H7 (cell line): ENCODE results near the gene RAB17. TPM values are rescaled to one million over a fixed set of nuclear protein-coding genes. Genes with fewer than 3 reads are reported as not detected.

Experiments
- DNase-seq: peaks from one replicate; pipeline ENCODE4 v3.0.0; 2012
- H3K27me3 ChIP-seq: 2 replicates; pipeline ENCODE4 v1.6.0; 2011; ENCODE audit warnings: mild to moderate bottlenecking, low read length; ENCODE audit not compliant: control insufficient read depth, insufficient read depth
- H3K36me3 ChIP-seq: replicated peaks from 2 replicates; pipeline ENCODE4 v1.5.1; 2011; ENCODE audit warnings: low read length; ENCODE audit not compliant: control insufficient read depth, insufficient read depth
- H3K4me3 ChIP-seq: 2 replicates; pipeline ENCODE4 v1.5.1; 2011; ENCODE audit warnings: low read depth, mild to moderate bottlenecking, control low read depth, low read length, moderate library complexity; ENCODE audit not compliant: insufficient read depth
- total RNA-seq: library from RNA; depleted of rRNA; stranded (reverse); fragments of >200 nt; shearing (Covaris generic); gene quantifications from 2 replicates; pipeline ENCODE4 v1.2.3, GENCODE V29; 2014

RAB17 gene
- total RNA-seq, 1 experiment from 2014 or later = 25.5 TPM

GRCh38 chr2:237538901-237539300 lies 51.6 kb downstream of the RAB17 start:
- Histone ChIP-seq H3K36me3 (no peaks in the 10 kb centered on the region), H3K27me3 (no peaks in the 10 kb centered on the region), H3K4me3 (no peak overlapping the region)
- DNase-seq = no peak

- no peak for DNase-seq
- H3K36me3 ChIP-seq = no peaks in the 10 kb centered on the region
- no peaks in the 10 kb centered on the region for H3K27me3 ChIP-seq
- H3K4me3 ChIP-seq = no peak overlapping the region
Measured at GRCh38 chr2:237538001-237538720, 52.4 kb downstream of the RAB17 start.

GRCh38 chr2:237536617-237537016 lies 53.9 kb downstream of the RAB17 start:
- no peak for DNase-seq
- Histone ChIP-seq H3K36me3 (no peaks in the 10 kb centered on the region), H3K27me3 (no peaks in the 10 kb centered on the region), H3K4me3 (no peak overlapping the region)

GRCh38 chr2:237536083-237536415 lies 54.5 kb downstream of the RAB17 start:
- H3K36me3 ChIP-seq = no peaks in the 10 kb centered on the region
- DNase-seq = no peak
- no peaks in the 10 kb centered on the region for H3K27me3 ChIP-seq
- no peak overlapping the region for H3K4me3 ChIP-seq

- no peak for DNase-seq
- Histone ChIP-seq H3K36me3 (no peaks in the 10 kb centered on the region), H3K4me3 (no peak overlapping the region), H3K27me3 (no peaks in the 10 kb centered on the region)
Measured at GRCh38 chr2:237535385-237536082, 55.0 kb downstream of the RAB17 start.

- no peaks in the 10 kb centered on the region for H3K27me3 ChIP-seq
- no peaks in the 10 kb centered on the region for H3K36me3 ChIP-seq
- no peak for DNase-seq
- H3K4me3 ChIP-seq = no peak overlapping the region
Measured at GRCh38 chr2:237534380-237534779, 56.2 kb downstream of the RAB17 start.

GRCh38 chr2:237533668-237534161 lies 56.8 kb downstream of the RAB17 start:
- H3K27me3 ChIP-seq = no peaks in the 10 kb centered on the region
- no peak for DNase-seq
- H3K4me3 ChIP-seq = no peak overlapping the region
- H3K36me3 ChIP-seq = no peaks in the 10 kb centered on the region

GRCh38 chr2:237532160-237532559 lies 58.4 kb downstream of the RAB17 start:
- no peak for DNase-seq
- Histone ChIP-seq H3K27me3 (no peaks in the 10 kb centered on the region), H3K4me3 (no peak overlapping the region), H3K36me3 (no peaks in the 10 kb centered on the region)

GRCh38 chr2:237530472-237531433 lies 59.8 kb downstream of the RAB17 start:
- Histone ChIP-seq H3K4me3 (no peak overlapping the region), H3K36me3 (no peaks in the 10 kb centered on the region), H3K27me3 (no peaks in the 10 kb centered on the region)
- no peak for DNase-seq

- no peak overlapping the region for H3K4me3 ChIP-seq
- no peaks in the 10 kb centered on the region for H3K36me3 ChIP-seq
- DNase-seq = no peak
- H3K27me3 ChIP-seq = no peaks in the 10 kb centered on the region
Measured at GRCh38 chr2:237529452-237530402, 60.8 kb downstream of the RAB17 start.

GRCh38 chr2:237527766-237528165 lies 62.8 kb downstream of the RAB17 start:
- DNase-seq = no peak
- H3K27me3 ChIP-seq = no peaks in the 10 kb centered on the region
- no peak overlapping the region for H3K4me3 ChIP-seq
- H3K36me3 ChIP-seq = no peaks in the 10 kb centered on the region

GRCh38 chr2:237527233-237527632 lies 63.3 kb downstream of the RAB17 start:
- no peaks in the 10 kb centered on the region for H3K27me3 ChIP-seq
- DNase-seq = no peak
- no peaks in the 10 kb centered on the region for H3K36me3 ChIP-seq
- H3K4me3 ChIP-seq = no peak overlapping the region

- no peak overlapping the region for H3K4me3 ChIP-seq
- H3K36me3 ChIP-seq = no peaks in the 10 kb centered on the region
- no peak for DNase-seq
- no peaks in the 10 kb centered on the region for H3K27me3 ChIP-seq
Measured at GRCh38 chr2:237525559-237526157, 64.9 kb downstream of the RAB17 start.
